Thyroid gland (tissue), 4 donors: Measurements from ENCODE around the gene COL19A1.

ENCODE experiments used
- POLR2A ChIP-seq, 2 donors: fragments of 450-650 bp; IDR thresholded peaks; one replicate each; pipeline ENCODE4 v1.6.1; 2017; ENCODE audit warnings: antibody characterized with exemption in 2 of 2, mild to moderate bottlenecking in 2 of 2, moderate library complexity in 1 of 2
- TF ChIP-seq, protein P1 (sequence below), 6 experiments: fragments of 200-600 bp in 3 of 6; fragments of 450-650 bp in 3 of 6; sonication (generic) in 3 of 6; IDR thresholded peaks; one replicate each; pipeline ENCODE4 v1.5.1; 2016 to 2019; ENCODE audit warnings: antibody characterized with exemption in 6 of 6, mild to moderate bottlenecking in 2 of 6, inconsistent platforms in 1 of 6, moderate library complexity in 1 of 6

DNA sequence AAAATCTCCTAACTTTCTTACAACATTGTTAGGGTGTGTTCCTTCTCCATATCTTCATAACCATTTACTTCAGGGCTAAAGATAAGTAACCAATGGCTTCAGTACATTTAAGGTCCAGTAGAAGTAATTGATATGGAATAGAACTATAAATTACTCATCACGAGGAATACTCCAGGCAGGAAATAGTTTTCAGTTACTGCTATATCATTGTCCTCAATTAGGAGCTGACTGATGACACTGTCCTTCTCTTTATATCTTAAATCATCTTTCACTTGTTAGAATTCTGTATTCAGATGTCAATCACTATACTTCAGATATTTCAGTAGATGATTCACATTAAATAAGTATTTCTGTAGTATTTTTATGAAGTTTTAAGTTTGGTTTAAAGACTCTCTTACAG is 88.4 kb downstream of the COL19A1 start:
- TF ChIP-seq, protein P1, sequence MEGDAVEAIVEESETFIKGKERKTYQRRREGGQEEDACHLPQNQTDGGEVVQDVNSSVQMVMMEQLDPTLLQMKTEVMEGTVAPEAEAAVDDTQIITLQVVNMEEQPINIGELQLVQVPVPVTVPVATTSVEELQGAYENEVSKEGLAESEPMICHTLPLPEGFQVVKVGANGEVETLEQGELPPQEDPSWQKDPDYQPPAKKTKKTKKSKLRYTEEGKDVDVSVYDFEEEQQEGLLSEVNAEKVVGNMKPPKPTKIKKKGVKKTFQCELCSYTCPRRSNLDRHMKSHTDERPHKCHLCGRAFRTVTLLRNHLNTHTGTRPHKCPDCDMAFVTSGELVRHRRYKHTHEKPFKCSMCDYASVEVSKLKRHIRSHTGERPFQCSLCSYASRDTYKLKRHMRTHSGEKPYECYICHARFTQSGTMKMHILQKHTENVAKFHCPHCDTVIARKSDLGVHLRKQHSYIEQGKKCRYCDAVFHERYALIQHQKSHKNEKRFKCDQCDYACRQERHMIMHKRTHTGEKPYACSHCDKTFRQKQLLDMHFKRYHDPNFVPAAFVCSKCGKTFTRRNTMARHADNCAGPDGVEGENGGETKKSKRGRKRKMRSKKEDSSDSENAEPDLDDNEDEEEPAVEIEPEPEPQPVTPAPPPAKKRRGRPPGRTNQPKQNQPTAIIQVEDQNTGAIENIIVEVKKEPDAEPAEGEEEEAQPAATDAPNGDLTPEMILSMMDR (IDR thresholded peaks at IDR 0.05), result no peak
- TF ChIP-seq POLR2A (IDR thresholded peaks at IDR 0.05), result no peak
